Smooth muscle cell (in vitro differentiated cells): ENCODE results near the gene WASHC3. TPM values are rescaled to one million over a fixed set of nuclear protein-coding genes. Genes with fewer than 3 reads are reported as not detected.

Source experiments
- DNase-seq: peaks from one replicate; lab custom pipeline; 2025; ENCODE audit not compliant: unreplicated experiment; lab: John Stamatoyannopoulos, UW
- H2AFZ ChIP-seq: fragments of 200-600 bp; sonication (generic); 2 replicates; pipeline ENCODE4 v1.6.0; 2016; ENCODE audit warnings: antibody characterized with exemption, low read depth, mild to moderate bottlenecking
- H3F3A ChIP-seq: fragments of 200-600 bp; sonication (generic); 2 replicates; pipeline ENCODE4 v1.6.0; 2017; ENCODE audit warnings: antibody characterized with exemption, low read depth
- H3K27ac ChIP-seq: fragments of 200-600 bp; sonication (generic); 2 replicates; pipeline ENCODE4 v1.5.1; 2016; ENCODE audit warnings: low read depth, mild to moderate bottlenecking
- H3K27me3 ChIP-seq: fragments of 200-600 bp; sonication (generic); 2 replicates; pipeline ENCODE4 v1.6.1; 2016; ENCODE audit warnings: low read depth, mild to moderate bottlenecking
- H3K36me3 ChIP-seq: fragments of 200-600 bp; sonication (generic); 2 replicates; pipeline ENCODE4 v1.5.1; 2016; ENCODE audit warnings: low read depth
- H3K4me1 ChIP-seq: fragments of 200-600 bp; sonication (generic); 2 replicates; pipeline ENCODE4 v1.5.1; 2016; ENCODE audit warnings: low read depth
- H3K4me2 ChIP-seq: fragments of 200-600 bp; sonication (generic); 2 replicates; pipeline ENCODE4 v1.6.0; 2016; ENCODE audit warnings: mild to moderate bottlenecking
- H3K4me3 ChIP-seq: fragments of 200-600 bp; sonication (generic); 2 replicates; pipeline ENCODE4 v1.5.1; 2016; ENCODE audit warnings: mild to moderate bottlenecking
- H3K79me2 ChIP-seq: fragments of 200-600 bp; sonication (generic); 2 replicates; pipeline ENCODE4 v1.6.0; 2016; ENCODE audit warnings: low read depth, mild to moderate bottlenecking
- H3K9ac ChIP-seq: fragments of 200-600 bp; sonication (generic); 2 replicates; pipeline ENCODE4 v1.6.0; 2016; ENCODE audit warnings: low read depth
- H3K9me3 ChIP-seq: fragments of 200-600 bp; sonication (generic); replicated peaks from 2 replicates; pipeline ENCODE4 v1.5.1; 2016; ENCODE audit warnings: low read depth
- H4K20me1 ChIP-seq: fragments of 200-600 bp; sonication (generic); 2 replicates; pipeline ENCODE4 v1.6.0; 2016; ENCODE audit warnings: low read depth
- WGBS: methylation state at CpG from one replicate; pipeline ENCODE4 v1.1.7; 2016; ENCODE audit warnings: low lambda C conversion rate; 5-methylcytosine and 5-hydroxymethylcytosine counted together
- polyA plus RNA-seq: library from polyadenylated mRNA; unstranded; fragments of >200 nt; fragmentation: Nextera tagmentation; extraction: Ambion mirVana; gene quantifications from 2 replicates; pipeline ENCODE4 v1.2.1, GENCODE V29; 2016
- total RNA-seq: library from RNA; depleted of rRNA; stranded (reverse); fragments of >200 nt; gene quantifications from 2 replicates; pipeline ENCODE4 v1.2.3, GENCODE V29; 2014
- TF ChIP-seq, protein P1 (sequence below): fragments of 200-600 bp; sonication (generic); IDR thresholded peaks from 2 replicates; pipeline ENCODE4 v1.5.1; 2017; ENCODE audit warnings: borderline replicate concordance, mild to moderate bottlenecking, antibody characterized with exemption; ENCODE audit not compliant: insufficient read depth, poor library complexity, severe bottlenecking

The WASHC3 gene
- total and polyA plus RNA-seq, 2 experiments from 2014 or later: 53.2 to 70.1 TPM

DNA sequence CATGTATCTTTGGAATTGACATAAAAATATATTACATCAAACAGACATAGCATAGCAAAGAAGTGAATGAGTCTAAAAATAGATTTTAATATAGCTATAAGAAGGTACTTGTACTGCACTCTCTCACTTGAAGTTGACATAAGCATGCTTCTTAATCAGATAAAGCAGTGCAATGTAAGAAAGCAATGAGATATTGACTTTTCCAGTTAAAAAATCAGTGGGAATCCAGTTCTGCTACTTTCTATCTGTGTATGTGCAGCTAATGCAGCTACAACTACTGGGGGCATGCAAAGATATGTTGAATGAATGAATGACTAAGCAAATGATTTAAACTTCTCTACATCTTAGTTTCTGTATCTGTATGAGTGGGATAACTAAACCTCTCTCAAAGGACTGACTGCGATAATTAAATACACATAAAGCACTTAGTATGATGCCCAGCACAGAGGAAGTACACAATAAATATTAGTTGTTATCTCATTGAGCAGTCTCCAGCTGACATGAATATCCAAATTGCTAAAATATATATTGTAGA is 10.3 kb downstream of the WASHC3 start:
- H3K27me3 ChIP-seq: no peaks in the 10 kb centered on the region
- TF ChIP-seq, protein P1, sequence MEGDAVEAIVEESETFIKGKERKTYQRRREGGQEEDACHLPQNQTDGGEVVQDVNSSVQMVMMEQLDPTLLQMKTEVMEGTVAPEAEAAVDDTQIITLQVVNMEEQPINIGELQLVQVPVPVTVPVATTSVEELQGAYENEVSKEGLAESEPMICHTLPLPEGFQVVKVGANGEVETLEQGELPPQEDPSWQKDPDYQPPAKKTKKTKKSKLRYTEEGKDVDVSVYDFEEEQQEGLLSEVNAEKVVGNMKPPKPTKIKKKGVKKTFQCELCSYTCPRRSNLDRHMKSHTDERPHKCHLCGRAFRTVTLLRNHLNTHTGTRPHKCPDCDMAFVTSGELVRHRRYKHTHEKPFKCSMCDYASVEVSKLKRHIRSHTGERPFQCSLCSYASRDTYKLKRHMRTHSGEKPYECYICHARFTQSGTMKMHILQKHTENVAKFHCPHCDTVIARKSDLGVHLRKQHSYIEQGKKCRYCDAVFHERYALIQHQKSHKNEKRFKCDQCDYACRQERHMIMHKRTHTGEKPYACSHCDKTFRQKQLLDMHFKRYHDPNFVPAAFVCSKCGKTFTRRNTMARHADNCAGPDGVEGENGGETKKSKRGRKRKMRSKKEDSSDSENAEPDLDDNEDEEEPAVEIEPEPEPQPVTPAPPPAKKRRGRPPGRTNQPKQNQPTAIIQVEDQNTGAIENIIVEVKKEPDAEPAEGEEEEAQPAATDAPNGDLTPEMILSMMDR: no peak

DNA sequence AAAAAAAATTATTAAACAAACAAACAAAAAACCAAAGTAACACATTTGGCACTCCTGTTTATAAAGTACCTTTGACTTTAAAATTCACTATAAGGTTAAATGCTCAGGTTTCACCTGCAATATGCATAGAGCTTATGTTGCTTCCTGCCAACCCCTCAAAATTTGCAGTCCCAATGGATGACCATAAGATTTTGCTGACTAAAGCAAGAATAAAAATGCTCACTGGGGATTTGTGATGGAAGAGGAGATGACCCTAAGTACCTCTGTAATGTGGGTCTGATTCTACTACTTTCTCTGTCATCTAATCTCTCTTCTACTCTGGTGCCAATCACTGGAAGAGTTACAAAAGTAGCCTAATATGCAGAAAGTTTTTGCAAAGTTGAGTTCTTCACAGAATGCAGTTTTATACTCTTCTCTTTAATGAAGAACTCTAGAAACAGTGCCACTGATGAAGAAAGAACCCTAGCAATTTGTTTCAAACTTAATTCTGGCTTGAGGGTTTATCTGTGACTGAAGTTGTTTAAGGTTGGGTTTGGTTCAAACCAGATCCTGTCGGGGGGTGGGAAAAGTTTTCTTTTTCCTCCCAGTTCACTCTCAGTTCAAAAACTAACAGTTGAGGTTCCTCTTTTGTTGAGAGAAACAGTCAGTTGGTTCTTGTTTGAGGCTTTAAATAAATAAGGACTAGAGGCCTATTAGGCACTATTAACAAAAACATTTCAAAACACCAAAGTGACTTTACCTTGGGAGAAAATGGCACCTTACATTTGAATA is 10.9 kb downstream of the WASHC3 start:
- no peak overlapping the region for H3K4me2 ChIP-seq
- 92% methylated on average over 1 of the region's 1 CpG for WGBS
- no peaks in the 10 kb centered on the region for H3K27me3 ChIP-seq
- H3K4me3 ChIP-seq: no peak overlapping the region
- H2AFZ ChIP-seq: no peak overlapping the region
- H4K20me1 ChIP-seq: peaks cover 4% of the 10 kb centered on the region
- H3F3A ChIP-seq: no peaks in the 10 kb centered on the region
- H3K4me1 ChIP-seq: no peaks in the 10 kb centered on the region
- peaks cover 4% of the 10 kb centered on the region for H3K36me3 ChIP-seq
- DNase-seq: no peak
- H3K27ac ChIP-seq: no peak overlapping the region
- no peak overlapping the region for H3K9ac ChIP-seq
- H3K79me2 ChIP-seq: no peaks in the 10 kb centered on the region
- TF ChIP-seq, protein P1: no peak
- no peaks in the 10 kb centered on the region for H3K9me3 ChIP-seq

More for the DNA sequence above, 10.3 kb downstream of the WASHC3 start:
- Histone ChIP-seq H4K20me1 (peaks cover 4% of the 10 kb centered on the region), H3K4me3 (no peak overlapping the region), H3K4me1 (no peaks in the 10 kb centered on the region), H2AFZ (no peak overlapping the region), H3K9me3 (no peaks in the 10 kb centered on the region), H3K79me2 (no peaks in the 10 kb centered on the region), H3F3A (no peaks in the 10 kb centered on the region), H3K9ac (no peak overlapping the region), H3K4me2 (no peak overlapping the region), H3K27ac (no peak overlapping the region), H3K36me3 (peaks cover 10% of the 10 kb centered on the region)
- WGBS: 97% methylated on average over 1 of the region's 1 CpG
- no peak for DNase-seq

DNA sequence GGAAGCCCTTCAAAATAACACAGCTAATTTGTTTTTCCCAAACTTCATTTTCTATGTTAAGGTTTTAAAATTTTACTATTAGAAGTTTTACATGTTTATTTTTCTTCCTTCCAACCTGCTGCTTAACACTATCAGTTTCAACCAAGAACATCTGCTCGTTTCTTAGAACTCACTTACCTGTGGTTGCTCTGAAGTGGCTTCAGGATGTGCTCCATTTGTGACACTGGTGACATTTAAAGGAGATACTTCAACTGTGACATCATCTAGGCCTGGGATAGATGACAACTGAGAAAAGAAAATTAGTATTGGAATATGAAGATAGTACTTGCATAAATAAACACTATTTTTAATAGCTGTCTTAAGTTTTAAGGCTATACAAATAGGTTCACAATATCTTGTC is 17.9 kb downstream of the WASHC3 start:
- Histone ChIP-seq H2AFZ (no peak overlapping the region), H3K27me3 (no peaks in the 10 kb centered on the region), H3K36me3 (peaks cover 8% of the 10 kb centered on the region), H3F3A (no peaks in the 10 kb centered on the region), H3K79me2 (no peaks in the 10 kb centered on the region), H4K20me1 (no peaks in the 10 kb centered on the region), H3K27ac (no peak overlapping the region), H3K9ac (no peak overlapping the region), H3K9me3 (no peaks in the 10 kb centered on the region), H3K4me1 (no peaks in the 10 kb centered on the region), H3K4me2 (no peak overlapping the region), H3K4me3 (no peak overlapping the region)
- DNase-seq: no peak
- 93% methylated on average over 1 of the region's 1 CpG for WGBS
- TF ChIP-seq, protein P1: no peak
